ENCODE measurements around the gene MSRB1. TPM values are rescaled to one million over a fixed set of nuclear protein-coding genes. Genes with fewer than 3 reads are reported as not detected.

MSRB1 gene
- total and polyA plus RNA-seq, 5 experiments from 2014 or later = 9.9 to 19.1 (median 13.9) TPM

DNA sequence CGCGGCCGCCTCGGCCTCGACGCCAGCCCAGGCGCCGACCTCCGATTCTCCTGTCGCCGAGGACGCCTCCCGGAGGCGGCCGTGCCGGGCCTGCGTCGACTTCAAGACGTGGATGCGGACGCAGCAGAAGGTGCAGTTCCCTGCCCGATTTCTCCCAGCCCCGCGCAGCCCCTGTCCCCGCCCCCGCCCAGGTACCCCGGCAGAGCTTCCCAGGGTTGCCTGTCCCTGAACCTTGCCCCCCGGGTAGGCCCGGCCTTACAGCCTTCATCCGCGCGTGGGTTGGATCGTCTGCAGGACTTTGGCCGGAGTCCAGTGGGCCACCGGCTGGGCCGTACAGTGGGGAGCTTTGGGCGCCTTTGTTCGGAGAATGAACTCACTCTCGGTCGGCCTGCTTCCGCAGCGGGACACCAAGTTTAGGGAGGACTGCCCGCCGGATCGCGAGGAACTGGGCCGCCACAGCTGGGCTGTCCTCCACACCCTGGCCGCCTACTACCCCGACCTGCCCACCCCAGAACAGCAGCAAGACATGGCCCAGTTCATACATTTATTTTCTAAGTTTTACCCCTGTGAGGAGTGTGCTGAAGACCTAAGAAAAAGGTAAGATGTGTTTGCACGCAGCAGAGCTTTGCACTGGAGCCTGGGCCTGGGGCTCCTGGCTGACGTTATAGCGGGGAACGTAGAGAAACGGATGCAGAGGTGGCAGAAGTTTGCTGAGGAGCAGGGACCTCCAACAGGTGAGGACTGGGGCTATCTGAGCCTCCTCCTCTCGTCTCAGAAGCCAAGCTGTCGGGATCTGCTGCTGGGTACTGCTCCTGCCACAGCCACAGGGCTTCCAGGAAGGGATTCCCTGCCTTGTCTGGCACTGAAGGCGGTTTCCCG lies 41.6 kb upstream of the MSRB1 start:
- H3K36me3 Mint-ChIP-seq = peaks cover 0 to 21% (median 7%) of the 10 kb centered on the region in 3 donors
- peak overlapping the region; percentile 70 to 88 (median 77) for H3K4me3 Mint-ChIP-seq
- peaks cover 9 to 30% (median 20%) of the 10 kb centered on the region in 4 donors for H3K4me1 Mint-ChIP-seq
- ATAC-seq = peak; percentile 48 to 54
- peak overlapping the region in 7 of 10 donors; percentile 51 to 82 (median 64) for H3K27ac Mint-ChIP-seq
- no peaks in the 10 kb centered on the region for H3K9me3 Mint-ChIP-seq
- peaks cover 3 to 43% (median 13%) of the 10 kb centered on the region in 5 donors for H3K27me3 Mint-ChIP-seq
- DNase-seq = no peak
- POLR2A ChIA-PET = interaction anchor here (0.8 to 7.3 kb wide), 9 partner anchors 9 to 268 kb away, joined by 3 to 89 read pairs (median 3); partner anchors contain the start of genes MLST8, NDUFB10, RPS2 and TBL3

- Mint-ChIP-seq H3K36me3 (peaks cover 0 to 24% (median 7%) of the 10 kb centered on the region in 3 donors), H3K4me1 (peaks cover 7 to 21% (median 16%) of the 10 kb centered on the region in 4 donors), H3K27me3 (peaks cover 1 to 38% (median 10%) of the 10 kb centered on the region in 5 donors), H3K27ac (peak within 1 kb of the TSS; percentile 10 to 83 (median 74)), H3K4me3 (peak within 1 kb of the TSS; percentile 74 to 89 (median 79)), H3K9me3 (no peaks in the 10 kb centered on the region)
- DNase-seq = peak in 8 of 10 donors; percentile 48 to 75 (median 56)
- POLR2A ChIA-PET = interaction anchor here (0.8 to 7.3 kb wide), 9 partner anchors 8 to 269 kb away, joined by 3 to 89 read pairs (median 3); partner anchors contain the start of genes NDUFB10, RPS2, TBL3 and TRAF7
- peak; percentile 62 to 74 for ATAC-seq
Measured at GRCh38 chr16:1983544-1984346, 40.7 kb upstream of the MSRB1 start, which contains the start of gene GFER. GFER (plus strand) TSS chr16:1984193; CDS start chr16:1984219, 26 bp downstream.

- Mint-ChIP-seq H3K4me3 (peak overlapping the region; percentile 73 to 89 (median 79)), H3K9me3 (no peaks in the 10 kb centered on the region), H3K27me3 (peaks cover 1 to 37% (median 10%) of the 10 kb centered on the region in 5 donors), H3K4me1 (peaks cover 5 to 19% (median 15%) of the 10 kb centered on the region in 4 donors), H3K27ac (peak overlapping the region in 9 of 10 donors; percentile 10 to 81 (median 67)), H3K36me3 (peaks cover 0 to 30% (median 10%) of the 10 kb centered on the region in 3 donors)
- DNase-seq = no peak
- ATAC-seq = no peak
- POLR2A ChIA-PET = interaction anchor here (0.7 to 7.3 kb wide), 8 partner anchors 10 to 178 kb away, joined by 3 to 89 read pairs (median 5); partner anchors contain the start of genes NDUFB10, RPS2, TBL3 and TRAF7
Measured at GRCh38 chr16:1982991-1983543, 40.1 kb upstream of the MSRB1 start.

GRCh38 chr16:1982013-1982433 lies 39.0 kb upstream of the MSRB1 start:
- ATAC-seq (no peak), DNase-seq (no peak)
- POLR2A ChIA-PET = interaction anchor here (0.9 to 7.3 kb wide), 5 partner anchors 8 to 173 kb away, joined by 4 to 89 read pairs (median 7); partner anchors contain the start of genes NDUFB10, RPS2, TBL3 and TRAF7
- Mint-ChIP-seq H3K4me3 (peak overlapping the region in 5 of 10 donors; percentile 66 to 79 (median 76)), H3K36me3 (peaks cover 0 to 36% (median 8%) of the 10 kb centered on the region in 3 donors), H3K27me3 (peaks cover 1 to 32% (median 10%) of the 10 kb centered on the region in 5 donors), H3K4me1 (peaks cover 5 to 19% (median 15%) of the 10 kb centered on the region in 4 donors), H3K9me3 (no peaks in the 10 kb centered on the region), H3K27ac (no peak overlapping the region)

GRCh38 chr16:1981398-1981836 lies 38.4 kb upstream of the MSRB1 start, which contains the start of gene NOXO1:
NOXO1 (minus strand) TSS chr16:1981469; CDS start chr16:1981179, 290 bp downstream.
- H3K4me1 Mint-ChIP-seq = peaks cover 5 to 19% (median 15%) of the 10 kb centered on the region in 4 donors
- ATAC-seq (no peak), DNase-seq (no peak)
- peaks cover 0 to 36% (median 5%) of the 10 kb centered on the region in 3 donors for H3K36me3 Mint-ChIP-seq
- H3K4me3 Mint-ChIP-seq = peak within 1 kb of the TSS in 7 of 10 donors; percentile 22 to 79 (median 73)
- POLR2A ChIA-PET = interaction anchor here (1.0 to 7.3 kb wide), 3 partner anchors 10 to 28 kb away, joined by 4 to 89 read pairs (median 43); partner anchors contain the start of genes NDUFB10, RPS2, TBL3 and ZNF598
- H3K27me3 Mint-ChIP-seq = peaks cover 1 to 28% (median 4%) of the 10 kb centered on the region in 5 donors
- H3K27ac Mint-ChIP-seq = peak within 1 kb of the TSS in 1 of 10 donors; percentile 73
- H3K9me3 Mint-ChIP-seq = no peaks in the 10 kb centered on the region

DNA sequence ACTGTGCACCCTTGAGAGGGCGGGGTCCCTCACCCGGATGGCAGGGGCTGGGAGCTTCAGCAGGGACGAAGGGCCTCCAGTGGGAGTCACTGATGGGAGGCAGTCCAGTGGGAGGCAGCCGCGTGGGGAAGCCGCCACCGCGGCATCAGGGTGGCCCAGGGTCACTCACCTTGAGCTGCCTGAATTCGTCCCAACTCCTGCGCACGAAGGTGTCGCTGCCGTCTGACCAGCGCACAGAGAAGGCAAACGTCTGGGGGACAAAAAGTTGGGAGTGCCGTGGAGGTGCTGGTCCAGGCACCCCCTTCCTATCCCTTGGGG lies 37.7 kb upstream of the MSRB1 start:
- Mint-ChIP-seq H3K27ac (no peak overlapping the region), H3K4me1 (peaks cover 5 to 19% (median 15%) of the 10 kb centered on the region in 4 donors), H3K36me3 (peaks cover 0 to 36% (median 9%) of the 10 kb centered on the region in 3 donors), H3K9me3 (no peaks in the 10 kb centered on the region), H3K4me3 (peak overlapping the region in 1 of 10 donors; percentile 4), H3K27me3 (peaks cover 1 to 32% (median 4%) of the 10 kb centered on the region in 5 donors)
- DNase-seq = no peak
- POLR2A ChIA-PET = interaction anchor here (0.6 to 7.3 kb wide), 3 partner anchors 10 to 103 kb away, joined by 3 to 89 read pairs (median 43); partner anchors contain the start of genes NDUFB10, RPS2 and TBL3
- no peak for ATAC-seq

- no peak for ATAC-seq
- POLR2A ChIA-PET = interaction anchor here (0.5 to 7.3 kb wide), 4 partner anchors 9 to 985 kb away, joined by 3 to 89 read pairs (median 24); partner anchors contain the start of genes NDUFB10, RPS2 and TBL3
- DNase-seq = no peak
- Mint-ChIP-seq H3K27ac (no peak overlapping the region), H3K27me3 (peaks cover 1 to 33% (median 4%) of the 10 kb centered on the region in 5 donors), H3K4me3 (peak overlapping the region in 1 of 10 donors; percentile 4), H3K9me3 (no peaks in the 10 kb centered on the region), H3K4me1 (peaks cover 5 to 17% (median 13%) of the 10 kb centered on the region in 4 donors), H3K36me3 (peaks cover 0 to 39% (median 12%) of the 10 kb centered on the region in 3 donors)
Measured at GRCh38 chr16:1980030-1980769, 37.2 kb upstream of the MSRB1 start.

DNA sequence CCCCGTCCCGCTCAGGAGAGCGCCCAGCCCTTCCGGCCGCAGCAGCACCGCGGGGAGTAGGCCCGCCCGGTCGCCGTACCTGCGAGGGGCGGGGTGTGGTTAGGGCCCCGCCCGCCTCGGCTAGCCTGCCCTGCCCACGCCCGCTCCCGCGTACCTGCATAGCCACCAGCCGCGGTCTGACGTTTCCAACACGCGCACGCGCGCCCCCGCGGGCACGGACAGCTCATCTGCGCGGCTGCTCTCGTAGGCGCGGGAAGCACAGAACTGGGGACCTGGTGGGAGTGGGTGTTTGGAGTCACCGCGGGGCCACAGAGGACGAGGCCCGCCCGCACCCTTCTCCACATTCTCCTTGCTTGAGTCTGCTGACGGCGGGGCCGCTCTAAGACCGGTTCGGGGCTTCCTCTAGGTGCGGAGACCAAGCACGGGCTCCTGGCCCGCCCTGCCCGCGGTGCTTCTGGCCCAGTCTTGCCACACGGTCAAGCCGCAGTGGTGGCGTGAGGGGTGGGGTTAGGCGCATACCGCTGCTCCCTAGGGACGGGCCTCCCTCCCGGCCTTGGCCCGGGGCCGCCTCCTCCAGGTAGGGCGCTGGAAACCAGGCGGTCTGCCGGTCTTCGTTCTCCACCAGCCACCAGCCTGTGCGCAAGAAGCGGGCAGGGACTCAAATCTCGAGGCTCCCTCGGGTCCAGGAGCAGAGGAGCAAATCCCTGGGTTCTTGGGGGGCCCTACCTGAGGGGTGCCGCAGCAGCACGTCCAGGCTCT lies 36.5 kb upstream of the MSRB1 start:
- no peak overlapping the region for H3K27ac Mint-ChIP-seq
- ATAC-seq (no peak), DNase-seq (no peak)
- peaks cover 6 to 10% (median 7%) of the 10 kb centered on the region in 4 donors for H3K4me1 Mint-ChIP-seq
- peaks cover 0 to 45% (median 18%) of the 10 kb centered on the region in 3 donors for H3K36me3 Mint-ChIP-seq
- POLR2A ChIA-PET = interaction anchor here (0.5 to 7.3 kb wide), 4 partner anchors 8 to 986 kb away, joined by 4 to 89 read pairs (median 26); partner anchors contain the start of genes NDUFB10, RPS2 and TBL3
- H3K27me3 Mint-ChIP-seq = peaks cover 1 to 33% (median 4%) of the 10 kb centered on the region in 5 donors
- no peaks in the 10 kb centered on the region for H3K9me3 Mint-ChIP-seq
- no peak overlapping the region for H3K4me3 Mint-ChIP-seq

DNA sequence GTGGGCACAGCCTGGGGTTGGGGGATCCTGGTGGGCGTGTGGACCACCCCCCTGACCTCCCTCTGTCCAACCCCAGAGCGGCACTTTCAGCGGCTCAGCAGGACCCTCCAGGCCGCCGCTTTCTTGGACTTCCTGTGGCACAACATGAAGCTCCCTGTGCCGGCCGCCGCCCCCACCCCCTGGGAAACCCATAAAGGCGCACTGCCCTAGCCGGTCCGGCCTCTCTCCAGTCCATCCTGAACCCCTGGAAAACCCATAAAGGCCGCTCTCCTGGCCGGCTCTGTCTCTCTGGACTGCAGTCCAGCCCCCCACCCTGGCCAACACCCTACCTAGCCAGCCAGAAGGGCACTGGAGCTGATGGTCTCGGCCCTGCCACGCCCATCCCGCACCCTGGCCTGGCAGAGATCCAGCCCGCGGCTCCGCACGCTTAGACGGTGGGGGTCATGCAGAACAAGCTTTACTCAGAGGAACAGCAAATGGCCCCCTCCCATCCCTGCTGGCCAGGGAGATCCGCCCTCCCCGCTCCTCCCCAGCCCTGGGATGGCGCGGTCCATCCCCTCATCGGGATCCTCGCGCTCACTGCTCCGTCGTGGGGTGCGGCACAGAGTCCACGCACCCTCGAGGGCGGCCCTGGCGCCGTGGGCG lies 35.6 kb upstream of the MSRB1 start:
- H3K4me3 Mint-ChIP-seq = no peak overlapping the region
- peaks cover 1 to 33% (median 4%) of the 10 kb centered on the region in 5 donors for H3K27me3 Mint-ChIP-seq
- H3K36me3 Mint-ChIP-seq = peaks cover 0 to 48% (median 19%) of the 10 kb centered on the region in 3 donors
- ATAC-seq (no peak), DNase-seq (no peak)
- no peaks in the 10 kb centered on the region for H3K9me3 Mint-ChIP-seq
- H3K4me1 Mint-ChIP-seq = peaks cover 6 to 10% (median 8%) of the 10 kb centered on the region in 4 donors
- POLR2A ChIA-PET = interaction anchor here (1.0 to 2.5 kb wide), 2 partner anchors 9 to 14 kb away, joined by 3 to 10 read pairs; partner anchors contain the start of gene RPS2
- no peak overlapping the region for H3K27ac Mint-ChIP-seq
